ENCODE measurements around the gene CARD16.

Gene CARD16

GRCh38 chr11:105057432-105057831 lies 12.3 kb upstream of the CARD16 start (continued):
- TF ChIP-seq PRDM4 (tag by site-specific recombination; IDR thresholded peaks at IDR 0.05), result no peak
- TF ChIP-seq ZNF596 (tag by site-specific recombination; IDR thresholded peaks at IDR 0.05), result no peak
- TF ChIP-seq ZNF174 (tag by site-specific recombination; IDR thresholded peaks at IDR 0.05), result no peak
- TF ChIP-seq SALL2 (tag by site-specific recombination; IDR thresholded peaks at IDR 0.05; ENCODE audit: borderline replicate concordance), result no peak
- TF ChIP-seq ZNF404 (tag by site-specific recombination; IDR thresholded peaks at IDR 0.05), result no peak
- no peak for TF ChIP-seq ZNF624 (tag by site-specific recombination; IDR thresholded peaks at IDR 0.05)
- TF ChIP-seq PRDM10 (tag by site-specific recombination; IDR thresholded peaks at IDR 0.05), result no peak
- TF ChIP-seq ZNF514 (tag by site-specific recombination; IDR thresholded peaks at IDR 0.05), result no peak
- TF ChIP-seq ZNF362 (tag by site-specific recombination; IDR thresholded peaks at IDR 0.05), result no peak

GRCh38 chr11:105056446-105056845 lies 11.3 kb upstream of the CARD16 start:
- CTCF ChIA-PET, result no interaction called here

More at GRCh38 chr11:105056446-105056845, 11.3 kb upstream of the CARD16 start:
- TF ChIP-seq ZNF785 (tag by site-specific recombination; IDR thresholded peaks at IDR 0.05) (no peak), ZNF223 (tag by site-specific recombination; IDR thresholded peaks at IDR 0.05) (no peak), KLF9 (tag by site-specific recombination; IDR thresholded peaks at IDR 0.05; ENCODE audit: low read depth) (no peak), ZNF16 (tag by site-specific recombination; IDR thresholded peaks at IDR 0.05; ENCODE audit: low read depth) (no peak), ZNF18 (tag by site-specific recombination; IDR thresholded peaks at IDR 0.05) (no peak)
- no peaks in the 10 kb centered on the region for H3K9me3 ChIP-seq (ENCODE audit: control insufficient read depth, insufficient read depth, low read depth, low read length)
- no peak overlapping the region for H3K27ac ChIP-seq (ENCODE audit: extremely low read depth, low read depth, low read length)
- POLR2A ChIA-PET, result no interaction called here
- H3K4me3 ChIP-seq (ENCODE audit: low read depth, low read length), result no peak overlapping the region
- H3K4me1 ChIP-seq (ENCODE audit: control insufficient read depth, insufficient read depth, low read length), result no peaks in the 10 kb centered on the region
- H3K36me3 ChIP-seq (ENCODE audit: control insufficient read depth in 2 of 2, insufficient read depth in 1 of 2, low read length in 2 of 2), result no peaks in the 10 kb centered on the region
